Bone marrow (tissue), 2 donors: ENCODE measurements around the gene PDZD4.

Experiments
- DNase-seq, 2 donors: peaks; one replicate each; lab custom pipeline; 2025; lab: John Stamatoyannopoulos, UW

Gene PDZD4

GRCh38 chrX:153868576-153869472 is 38.5 kb upstream of the PDZD4 start:
- DNase-seq, result no peak

- no peak for DNase-seq
Observed at GRCh38 chrX:153867671-153868070, 37.3 kb upstream of the PDZD4 start.

DNA sequence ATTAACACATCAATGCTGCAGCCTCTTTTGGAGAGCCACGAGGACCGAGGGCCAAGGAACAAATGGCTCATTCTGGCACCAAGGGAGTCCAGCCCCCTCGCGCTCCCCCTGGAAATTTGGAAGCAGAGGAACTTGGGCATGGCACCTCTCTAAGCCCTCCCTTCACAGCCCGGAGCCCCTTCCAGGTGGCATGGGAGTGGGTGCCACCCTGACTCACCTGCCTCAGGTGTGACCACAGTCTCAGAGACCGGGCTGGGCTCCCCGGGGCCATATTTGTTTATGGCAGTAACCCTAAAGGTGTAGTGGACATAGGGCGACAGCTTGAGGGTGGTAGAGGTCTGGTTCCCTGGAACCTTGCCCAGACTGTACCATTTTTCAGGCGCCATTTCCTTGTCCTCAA is 36.8 kb upstream of the PDZD4 start:
- no peak for DNase-seq

GRCh38 chrX:153866302-153867019 is 36.1 kb upstream of the PDZD4 start:
- DNase-seq, result no peak

DNA sequence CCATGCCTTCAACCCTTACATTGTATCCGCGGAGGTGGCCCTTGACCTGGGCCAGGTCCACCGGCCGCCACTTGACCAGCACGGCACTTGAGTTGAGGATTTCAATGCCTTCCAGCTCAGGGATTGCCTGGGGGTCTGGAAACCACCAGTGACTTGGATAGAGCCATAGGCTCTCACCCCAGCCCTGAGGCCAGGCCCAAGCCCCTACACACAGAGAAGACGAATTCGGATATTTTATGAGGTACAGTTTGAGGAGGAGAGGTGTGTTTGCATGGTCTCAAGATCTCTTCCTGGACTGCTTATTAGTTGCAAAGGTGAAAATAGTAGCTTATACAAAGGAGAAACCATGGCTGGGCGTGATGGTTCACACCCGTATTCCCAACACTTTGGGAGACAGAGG is 35.3 kb upstream of the PDZD4 start:
- no peak for DNase-seq

- no peak for DNase-seq
Observed at GRCh38 chrX:153865321-153865580, 34.9 kb upstream of the PDZD4 start.

DNA sequence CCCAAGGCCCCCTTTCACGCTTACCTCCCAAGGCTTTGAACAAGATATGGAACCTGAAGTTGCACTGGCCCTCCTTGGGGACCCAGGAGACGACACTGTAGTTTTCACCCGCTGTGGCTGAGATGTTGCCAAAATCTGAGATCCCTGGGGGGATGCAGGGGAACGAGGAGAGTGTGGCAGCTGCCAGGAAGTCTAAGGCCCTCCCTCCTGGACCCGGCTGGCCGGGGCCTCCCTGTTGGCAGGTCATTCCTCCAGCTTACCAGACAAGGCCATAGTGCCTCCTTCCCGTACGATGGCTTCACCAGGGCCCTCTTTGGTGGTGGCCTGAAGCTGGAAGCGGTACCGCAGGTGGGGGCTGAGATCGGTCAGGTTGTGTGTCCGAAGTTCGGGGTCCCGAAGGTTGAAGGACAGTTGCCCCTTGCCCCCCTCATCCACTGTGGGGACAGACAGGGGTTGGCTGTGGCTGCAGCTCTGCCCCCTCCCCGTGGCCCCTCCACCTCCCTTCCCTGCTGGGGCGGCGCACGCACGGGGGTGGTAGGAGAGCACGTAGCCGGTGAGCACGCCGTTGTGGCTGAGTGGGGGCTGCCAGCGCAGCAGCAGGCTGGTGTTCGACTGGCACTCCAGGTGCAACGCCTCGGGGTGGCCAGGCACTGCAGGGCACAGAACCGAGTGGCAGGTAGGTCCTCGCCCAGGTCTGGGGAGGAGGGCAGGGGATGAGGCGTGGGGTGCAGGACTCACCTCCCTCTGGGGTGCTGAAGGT is 34.4 kb upstream of the PDZD4 start:
- DNase-seq, result no peak

DNA sequence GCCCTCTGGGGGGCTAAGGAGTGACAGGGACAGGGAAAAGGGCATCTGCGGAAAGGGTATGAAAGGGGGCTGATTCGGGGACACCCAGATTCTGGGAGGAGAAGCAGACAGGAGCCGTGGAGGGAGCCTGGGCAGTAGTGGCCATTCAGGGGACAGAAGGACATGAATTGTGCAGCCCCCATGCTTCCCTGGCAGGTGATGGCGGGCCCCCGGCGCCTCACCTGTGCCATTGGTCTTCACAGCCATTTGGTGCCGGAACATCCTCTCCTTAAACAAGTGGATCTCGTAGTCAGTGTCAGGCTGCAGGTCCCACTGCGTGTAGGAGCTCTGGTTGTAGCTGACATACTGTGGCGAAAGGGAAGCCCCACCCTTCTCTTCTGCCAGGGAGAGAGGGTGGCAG is 33.8 kb upstream of the PDZD4 start:
- DNase-seq, result no peak

DNA sequence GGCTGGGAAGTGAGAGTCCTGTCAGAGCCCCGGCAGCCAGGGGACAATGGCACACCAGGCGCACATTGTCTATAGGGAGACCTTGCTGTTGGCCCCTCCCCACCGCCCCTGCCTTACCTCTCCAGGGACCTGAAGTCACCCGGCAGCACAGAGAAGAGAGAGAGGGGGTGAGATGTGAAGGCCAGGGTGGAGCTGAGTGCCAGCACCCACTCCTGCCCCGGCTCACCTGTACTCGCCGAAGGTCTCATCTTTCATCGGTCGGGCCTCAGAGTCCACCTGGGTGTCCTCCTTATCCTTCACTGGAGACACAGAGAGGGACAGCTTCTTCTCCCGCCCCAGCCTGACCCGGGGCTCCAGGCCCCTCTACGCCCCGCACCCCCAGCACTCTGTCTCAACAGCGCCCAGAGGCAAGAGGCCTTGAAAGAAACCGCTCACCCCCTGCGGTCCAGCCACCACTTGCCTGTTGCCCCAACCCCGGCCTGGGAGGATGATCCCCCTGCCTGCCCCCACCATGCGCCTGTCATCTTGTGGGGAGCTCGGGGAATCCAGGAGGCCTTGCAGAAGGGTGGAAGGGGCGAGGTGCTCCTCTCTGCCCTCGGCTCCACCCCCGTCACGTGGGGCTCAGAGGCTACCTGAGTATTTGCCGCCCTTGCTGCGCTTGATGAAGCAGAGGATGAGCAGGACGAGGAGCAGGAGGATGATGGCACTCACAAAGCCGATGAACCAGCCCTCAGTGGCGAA is 33.1 kb upstream of the PDZD4 start:
- DNase-seq, result no peak

GRCh38 chrX:153862369-153863250 is 32.3 kb upstream of the PDZD4 start:
- DNase-seq, result no peak

GRCh38 chrX:153861733-153862310 is 31.5 kb upstream of the PDZD4 start:
- DNase-seq, result no peak

GRCh38 chrX:153861151-153861550 is 30.8 kb upstream of the PDZD4 start:
- no peak for DNase-seq

- DNase-seq, result no peak
Observed at GRCh38 chrX:153857348-153857903, 27.1 kb upstream of the PDZD4 start.

DNA sequence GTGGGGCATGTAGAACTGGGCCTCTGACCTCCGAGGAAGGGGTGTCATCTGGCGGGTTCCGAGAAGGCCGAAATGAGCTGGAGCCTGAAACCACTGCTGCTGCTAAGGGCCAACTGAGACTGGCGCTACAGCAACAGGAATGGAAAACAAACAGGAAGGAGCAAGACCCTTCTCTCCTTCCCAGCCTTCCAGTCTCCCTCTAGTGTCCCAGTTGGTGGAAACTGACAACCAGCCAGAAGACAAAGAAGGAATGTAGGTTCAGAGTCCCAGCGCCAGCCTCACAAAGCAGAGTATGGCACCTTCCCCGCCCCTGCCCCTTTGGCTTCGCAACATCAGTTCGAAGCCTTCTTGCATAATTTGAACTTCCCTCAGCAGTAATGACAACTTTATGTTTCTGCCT is 24.4 kb upstream of the PDZD4 start:
- DNase-seq, result no peak

DNA sequence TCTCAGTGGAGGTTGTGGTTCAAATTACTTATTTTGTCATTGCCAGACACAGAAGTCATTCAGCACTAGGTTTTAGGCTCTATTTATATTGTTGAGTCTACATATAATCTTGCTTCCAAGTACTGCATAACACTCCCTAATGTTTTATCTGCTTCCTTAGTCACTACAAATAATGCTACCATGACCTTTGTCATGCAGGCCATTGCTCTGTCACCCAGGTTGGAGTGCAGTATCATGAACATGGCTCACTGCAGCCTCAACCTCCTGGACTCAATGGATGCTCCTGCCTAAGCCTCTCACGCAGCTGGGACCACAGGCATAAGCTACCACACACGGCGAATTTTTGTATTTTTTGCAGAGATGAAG is 23.5 kb upstream of the PDZD4 start:
- DNase-seq, result no peak

- no peak for DNase-seq
Observed at GRCh38 chrX:153853180-153853901, 23.0 kb upstream of the PDZD4 start.

GRCh38 chrX:153851981-153852380 is 21.6 kb upstream of the PDZD4 start:
- DNase-seq, result no peak

DNA sequence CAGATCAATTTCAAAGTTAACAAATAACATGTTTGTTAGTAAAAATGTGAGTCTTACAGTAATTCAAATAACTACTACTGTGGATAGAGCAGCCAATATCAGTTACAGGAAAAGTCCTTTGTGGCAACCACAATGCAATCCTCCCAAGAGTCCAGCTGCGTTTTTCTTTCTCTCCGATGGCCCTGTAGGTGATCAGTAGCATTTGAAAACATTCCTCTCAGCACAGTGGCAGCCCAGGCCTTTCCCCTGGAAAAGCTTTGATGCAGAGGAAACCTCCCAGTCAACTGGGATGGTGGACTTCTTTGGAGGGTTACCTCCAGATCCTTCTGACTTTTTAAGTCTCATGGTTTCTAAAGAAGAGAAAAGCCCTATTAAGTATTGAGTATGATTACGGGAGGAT is 18.0 kb upstream of the PDZD4 start:
- DNase-seq, result no peak

DNA sequence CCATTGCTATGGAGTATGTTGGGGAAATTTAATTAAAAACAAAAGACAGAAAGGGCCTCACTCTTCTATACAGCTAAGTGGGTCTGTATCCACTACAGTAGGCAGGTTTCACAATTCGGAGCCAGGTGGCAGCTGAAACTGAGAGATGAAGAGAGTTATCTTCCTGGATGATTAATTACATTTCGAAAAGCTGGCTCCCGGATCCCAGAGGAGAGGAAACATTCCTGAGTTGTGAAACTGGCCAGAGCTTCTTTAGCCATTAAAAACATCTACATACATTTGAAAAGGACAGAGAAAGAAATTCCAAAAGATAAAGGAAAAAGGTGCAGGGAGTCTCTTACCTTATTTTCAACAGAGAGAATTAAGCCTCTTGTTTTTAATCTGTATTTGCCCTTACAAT is 15.5 kb upstream of the PDZD4 start:
- DNase-seq, result no peak

DNA sequence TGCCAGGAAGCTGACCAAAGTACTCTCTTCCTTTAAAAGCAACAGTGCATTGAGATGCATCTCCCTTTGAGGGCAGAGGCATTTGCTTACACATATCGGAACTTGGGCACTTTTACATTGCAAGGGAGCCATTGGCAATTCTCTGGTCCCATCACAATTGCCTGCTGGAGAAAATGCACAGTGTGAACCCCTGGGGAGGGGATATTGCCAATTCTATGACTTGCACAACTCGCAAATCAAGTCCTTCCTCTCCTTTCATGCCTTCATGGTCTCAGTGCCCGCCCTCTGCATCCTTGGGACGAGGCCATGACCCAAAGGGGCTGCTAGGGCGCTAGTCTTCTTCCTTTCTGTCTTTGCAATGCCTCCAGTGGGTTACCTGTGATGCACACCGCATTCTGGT is 14.9 kb upstream of the PDZD4 start:
- no peak for DNase-seq
